MG63 (cell line): Measurements from ENCODE around the gene MINDY4. TPM values are rescaled to one million over a fixed set of nuclear protein-coding genes. Genes with fewer than 3 reads are reported as not detected.

Source experiments
- DNase-seq: peaks from one replicate; pipeline ENCODE4 v3.0.0-alpha.2; 2020
- H3K27me3 ChIP-seq: fragments of 250-450 bp; sonication (Bioruptor Pico); 2 replicates; pipeline ENCODE4 v1.5.1; 2020; ENCODE audit warnings: mild to moderate bottlenecking, moderate library complexity
- H3K36me3 ChIP-seq: fragments of 250-450 bp; sonication (Bioruptor Pico); 2 replicates; pipeline ENCODE4 v1.5.1; 2020; ENCODE audit warnings: mild to moderate bottlenecking, moderate library complexity
- H3K4me3 ChIP-seq: fragments of 250-450 bp; sonication (Bioruptor Pico); 2 replicates; pipeline ENCODE4 v1.5.1; 2020; ENCODE audit warnings: mild to moderate bottlenecking, moderate library complexity
- H3K9me3 ChIP-seq: fragments of 250-450 bp; sonication (Bioruptor Pico); 2 replicates; pipeline ENCODE4 v1.5.1; 2020; ENCODE audit warnings: mild to moderate bottlenecking, moderate library complexity
- total RNA-seq: library from RNA; depleted of rRNA; stranded (reverse); fragments of >200 nt; shearing (Covaris generic); gene quantifications from 2 replicates; pipeline ENCODE4 v1.2.3, GENCODE V29; 2014; ENCODE audit warnings: low replicate concordance

MINDY4 gene
- total RNA-seq, 1 experiment from 2014 or later: 1.7 TPM

DNA sequence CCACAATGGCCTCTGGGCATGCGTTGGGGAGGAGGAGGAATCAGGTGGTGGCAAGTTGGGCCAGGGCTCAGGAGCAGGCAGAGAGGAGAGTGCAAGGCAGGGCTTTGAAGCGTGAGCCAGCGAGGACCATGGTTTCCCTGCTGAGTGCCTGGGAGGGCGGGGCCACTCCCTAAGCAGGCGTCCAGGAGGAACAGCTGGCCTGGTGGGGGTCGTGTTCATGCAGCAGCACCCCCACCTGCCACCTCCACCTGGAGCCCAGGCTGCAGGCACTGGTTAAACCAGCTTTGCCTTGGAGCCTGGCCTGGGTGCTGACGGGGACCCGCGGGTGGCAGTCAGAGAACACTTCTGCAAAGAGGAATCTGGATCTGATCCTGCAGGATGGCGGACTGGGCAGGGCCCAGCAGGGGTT is 116.3 kb downstream of the MINDY4 start:
- Histone ChIP-seq H3K9me3 (no peaks in the 10 kb centered on the region), H3K4me3 (no peak overlapping the region), H3K36me3 (no peaks in the 10 kb centered on the region), H3K27me3 (0 out of 2 replicates have a peak, but pooled peaks cover 2% of the 10 kb centered on the region)
- DNase-seq: no peak

DNA sequence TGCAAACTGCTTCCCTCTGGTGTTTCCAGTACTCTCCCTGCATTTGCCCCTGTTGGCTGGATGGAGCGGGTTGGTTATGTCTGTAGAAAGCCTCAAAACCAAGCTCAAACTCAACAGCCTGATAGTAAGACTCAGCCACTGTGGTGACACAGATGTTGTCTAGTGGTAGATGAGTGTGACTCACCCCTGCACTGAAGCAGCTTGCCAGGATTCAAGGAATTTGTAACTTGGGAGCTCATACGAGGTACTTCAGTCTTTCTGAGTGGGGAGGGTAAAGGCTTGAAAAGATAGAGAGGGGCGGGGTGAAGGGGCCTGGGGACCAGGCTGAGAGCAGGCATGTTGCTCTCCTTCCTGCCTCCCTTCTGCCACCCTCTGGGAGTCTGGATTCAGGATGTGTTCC is 117.5 kb downstream of the MINDY4 start:
- H3K27me3 ChIP-seq: 0 out of 2 replicates have a peak, but pooled peaks cover 2% of the 10 kb centered on the region
- peak; percentile 74 for DNase-seq
- no peaks in the 10 kb centered on the region for H3K36me3 ChIP-seq
- H3K4me3 ChIP-seq: no peak overlapping the region
- H3K9me3 ChIP-seq: no peaks in the 10 kb centered on the region

DNA sequence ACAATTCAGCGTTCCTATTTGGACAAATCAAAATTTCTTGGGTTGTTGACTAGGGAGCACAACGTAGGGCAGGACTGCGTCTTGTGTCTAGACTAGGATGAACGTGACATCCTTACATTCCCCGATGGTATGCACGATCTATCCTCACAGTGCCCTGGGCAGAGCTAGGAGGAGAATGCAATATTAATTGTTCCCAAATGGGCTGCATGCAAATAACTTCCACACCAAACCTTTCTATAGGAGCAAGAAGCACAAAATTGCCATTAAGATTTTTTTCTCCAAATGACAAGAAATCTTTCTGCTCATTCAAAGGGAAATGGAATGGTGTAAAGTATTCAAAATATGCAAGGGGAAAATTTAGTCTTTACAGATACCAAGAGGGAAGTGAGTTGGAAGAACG is 119.0 kb downstream of the MINDY4 start:
- Histone ChIP-seq H3K27me3 (0 out of 2 replicates have a peak, but pooled peaks cover 2% of the 10 kb centered on the region), H3K9me3 (no peaks in the 10 kb centered on the region), H3K36me3 (no peaks in the 10 kb centered on the region), H3K4me3 (no peak overlapping the region)
- no peak for DNase-seq

DNA sequence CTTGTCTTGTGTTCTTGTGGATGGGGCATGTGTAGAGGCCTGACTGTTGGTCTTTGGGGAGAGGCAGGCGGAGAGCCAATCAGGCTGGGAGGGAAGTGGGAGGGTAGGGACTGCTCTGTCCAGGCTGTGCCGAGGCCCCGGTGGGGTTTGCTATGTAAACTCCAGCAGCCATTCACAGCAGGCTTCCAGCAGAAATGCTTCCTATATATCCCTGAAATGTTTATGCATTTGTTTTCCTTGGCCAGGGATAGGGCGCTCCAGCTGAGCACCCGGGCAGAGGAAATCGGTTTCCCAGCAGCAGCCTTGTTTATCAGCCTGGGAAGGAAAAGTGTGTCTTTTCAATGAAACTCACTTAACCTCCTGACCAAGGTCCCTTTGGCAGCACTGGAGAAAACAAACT is 122.1 kb downstream of the MINDY4 start:
- Histone ChIP-seq H3K36me3 (no peaks in the 10 kb centered on the region), H3K9me3 (no peaks in the 10 kb centered on the region), H3K27me3 (0 out of 2 replicates have a peak, but pooled peaks cover 2% of the 10 kb centered on the region), H3K4me3 (no peak overlapping the region)
- DNase-seq: peak; percentile 58

DNA sequence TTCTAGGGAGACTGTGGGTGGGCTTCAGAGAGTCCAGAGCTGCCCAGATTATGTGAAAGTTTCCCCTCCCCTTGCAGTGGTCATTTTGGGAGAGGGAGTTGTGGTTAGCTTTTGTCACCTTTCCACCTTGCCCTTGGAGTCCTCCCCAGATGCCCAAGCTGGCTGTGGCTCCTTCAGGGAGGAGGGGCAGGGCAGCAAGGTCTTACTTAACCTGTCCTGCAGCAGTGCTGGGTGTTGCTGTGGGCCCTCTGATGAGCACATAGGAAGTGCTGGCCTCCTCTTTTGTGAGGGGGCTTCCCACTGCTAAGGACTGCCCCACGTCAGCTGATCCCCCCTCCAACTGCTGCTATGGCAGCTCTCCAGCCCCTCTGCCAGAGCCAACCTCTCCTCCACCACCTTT is 122.8 kb downstream of the MINDY4 start:
- no peaks in the 10 kb centered on the region for H3K36me3 ChIP-seq
- no peaks in the 10 kb centered on the region for H3K9me3 ChIP-seq
- H3K4me3 ChIP-seq: no peak overlapping the region
- 0 out of 2 replicates have a peak, but pooled peaks cover 2% of the 10 kb centered on the region for H3K27me3 ChIP-seq
- no peak for DNase-seq

DNA sequence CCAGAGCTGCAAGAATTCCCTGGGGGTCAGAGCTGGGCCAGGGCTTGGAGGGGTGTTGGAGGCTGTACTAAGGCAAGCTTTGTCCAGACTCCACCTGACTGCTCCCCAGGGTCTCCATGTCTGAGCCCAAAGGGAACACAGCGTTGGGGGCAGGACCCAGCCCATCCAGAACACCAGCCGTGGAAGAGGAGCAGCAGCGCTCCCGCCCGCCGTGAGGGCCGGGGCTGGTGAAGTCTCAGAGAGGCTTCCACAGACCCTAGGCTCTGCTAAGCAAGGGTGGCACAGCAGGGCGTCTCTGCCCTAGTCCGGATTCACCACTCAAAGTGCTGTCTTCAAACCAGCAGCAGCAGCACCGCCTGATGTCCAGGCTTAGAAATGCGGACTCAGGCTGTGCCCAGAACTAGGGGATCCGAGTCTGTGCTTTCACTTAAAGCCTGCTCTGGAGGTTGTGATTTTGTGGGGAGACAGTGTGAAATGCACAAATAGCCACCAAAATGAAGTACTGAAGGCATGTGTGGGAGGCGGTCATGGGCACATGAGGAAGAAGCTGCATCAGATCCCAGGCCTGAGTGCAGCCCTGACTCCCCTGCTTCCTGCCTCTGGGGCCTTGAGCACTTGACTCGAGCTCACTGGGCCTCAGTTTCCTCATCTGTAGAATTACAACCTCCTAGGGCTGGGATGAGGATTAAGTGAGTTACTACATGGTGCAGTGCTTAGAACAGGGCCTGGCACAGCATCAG is 123.8 kb downstream of the MINDY4 start:
- no peak for DNase-seq
- Histone ChIP-seq H3K27me3 (no peaks in the 10 kb centered on the region), H3K4me3 (no peak overlapping the region), H3K9me3 (no peaks in the 10 kb centered on the region), H3K36me3 (no peaks in the 10 kb centered on the region)

DNA sequence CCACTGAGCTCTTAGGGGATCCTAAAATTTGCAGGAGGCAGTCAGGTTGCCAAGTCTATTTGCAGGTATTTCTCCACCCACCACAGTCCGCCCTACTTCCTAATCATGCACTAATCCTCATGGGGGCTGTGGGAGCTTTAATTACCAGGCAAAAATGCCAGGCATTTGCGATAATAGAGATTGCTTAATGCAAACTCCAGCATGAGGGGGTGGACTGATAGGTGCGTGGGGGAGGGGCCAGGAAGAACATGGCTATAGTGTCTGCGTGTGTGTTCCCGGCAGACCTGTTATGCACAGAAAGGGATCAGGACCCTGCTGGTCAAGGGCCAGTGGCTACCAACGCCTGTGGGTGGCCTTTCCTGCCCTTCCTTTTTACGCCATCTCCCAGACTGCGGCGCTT is 124.8 kb downstream of the MINDY4 start:
- no peak for DNase-seq
- no peaks in the 10 kb centered on the region for H3K36me3 ChIP-seq

DNA sequence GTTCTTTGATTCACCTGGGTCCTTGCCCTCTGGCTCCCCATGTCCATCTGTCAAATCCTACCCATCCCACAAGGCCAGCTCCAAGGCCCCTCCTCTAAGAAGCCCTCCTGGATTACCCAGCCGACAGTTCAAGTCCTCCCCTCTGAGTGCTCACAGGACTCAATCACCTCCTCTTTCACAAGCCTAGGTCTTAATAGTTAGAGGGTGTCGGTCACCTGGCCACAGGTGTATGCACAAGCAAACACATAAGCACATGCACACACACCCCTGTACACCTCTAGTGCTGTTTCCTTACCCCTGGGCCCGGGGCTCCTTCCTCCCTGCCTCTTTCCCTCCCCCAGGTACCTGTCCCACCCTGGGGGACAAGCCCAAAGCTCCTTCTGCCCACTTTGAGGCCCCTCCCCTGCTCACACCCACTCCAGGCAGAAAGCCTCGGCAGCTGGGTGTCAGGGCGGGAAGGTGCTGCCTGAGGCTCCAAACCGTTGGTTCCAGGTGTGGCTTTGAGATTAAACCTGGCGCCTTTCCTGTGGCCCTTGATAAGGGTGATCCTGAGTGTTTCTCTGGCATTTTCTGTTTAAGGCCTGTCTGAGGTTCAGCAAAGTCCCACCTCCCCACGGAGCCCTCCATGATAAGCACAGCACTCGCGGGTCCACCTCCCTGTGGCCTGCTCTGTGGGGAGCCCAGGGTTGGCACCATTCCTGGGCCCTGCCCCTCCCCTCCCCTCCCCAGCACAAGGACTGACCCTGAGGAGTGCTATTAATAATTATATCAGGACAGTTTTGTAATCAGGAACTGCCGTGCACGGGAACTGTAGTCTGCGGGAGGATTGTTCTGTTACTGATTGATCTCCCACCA is 125.8 kb downstream of the MINDY4 start:
- Histone ChIP-seq H3K4me3 (no peak overlapping the region), H3K9me3 (no peaks in the 10 kb centered on the region), H3K36me3 (no peaks in the 10 kb centered on the region), H3K27me3 (no peaks in the 10 kb centered on the region)
- DNase-seq: no peak

More for the DNA sequence above, 124.8 kb downstream of the MINDY4 start:
- Histone ChIP-seq H3K27me3 (no peaks in the 10 kb centered on the region), H3K9me3 (no peaks in the 10 kb centered on the region), H3K4me3 (no peak overlapping the region)

DNA sequence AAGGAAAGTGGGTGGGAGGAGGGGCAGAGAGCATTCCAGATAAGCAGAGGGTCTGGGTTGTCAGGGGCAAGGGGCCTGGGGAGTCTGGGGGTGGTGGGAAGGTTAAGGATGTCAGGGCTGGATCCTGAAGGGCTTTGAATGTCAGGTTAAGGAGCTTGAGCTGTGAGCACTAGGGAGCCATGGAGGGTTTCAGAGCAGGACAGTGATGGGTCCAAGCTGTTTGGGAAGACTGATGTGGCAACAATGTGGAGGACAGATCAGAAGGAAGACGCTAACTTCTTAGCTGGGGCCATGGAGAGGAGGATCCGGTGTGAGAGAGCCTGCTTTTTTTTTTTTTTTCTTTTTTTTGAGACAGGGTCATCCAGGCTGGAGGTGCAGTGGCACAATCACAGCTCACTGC is 126.6 kb downstream of the MINDY4 start:
- Histone ChIP-seq H3K4me3 (no peak overlapping the region), H3K9me3 (no peaks in the 10 kb centered on the region), H3K36me3 (no peaks in the 10 kb centered on the region), H3K27me3 (no peaks in the 10 kb centered on the region)
- no peak for DNase-seq

DNA sequence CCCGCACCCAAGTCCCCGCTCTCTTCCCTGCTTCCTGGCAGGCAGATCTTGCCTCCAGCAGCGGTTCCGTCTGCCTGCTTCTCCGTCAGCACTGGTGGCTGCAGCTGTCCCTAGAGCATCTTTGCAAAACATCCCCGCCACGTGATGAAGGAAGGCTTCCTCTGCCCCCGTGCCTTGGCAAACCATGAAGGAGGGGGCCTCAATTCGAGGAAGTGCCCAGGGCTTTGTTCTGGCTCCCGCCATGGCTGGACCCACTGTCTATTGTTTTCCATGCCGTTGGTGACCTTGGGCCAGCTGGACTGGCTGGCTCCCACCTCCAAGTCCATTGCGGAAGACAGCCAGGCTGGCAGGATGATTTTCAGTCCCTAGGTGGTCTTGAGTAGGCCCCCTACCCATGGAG is 127.2 kb downstream of the MINDY4 start:
- no peaks in the 10 kb centered on the region for H3K27me3 ChIP-seq
- no peak overlapping the region for H3K4me3 ChIP-seq
- H3K36me3 ChIP-seq: no peaks in the 10 kb centered on the region
- H3K9me3 ChIP-seq: no peaks in the 10 kb centered on the region
- no peak for DNase-seq

DNA sequence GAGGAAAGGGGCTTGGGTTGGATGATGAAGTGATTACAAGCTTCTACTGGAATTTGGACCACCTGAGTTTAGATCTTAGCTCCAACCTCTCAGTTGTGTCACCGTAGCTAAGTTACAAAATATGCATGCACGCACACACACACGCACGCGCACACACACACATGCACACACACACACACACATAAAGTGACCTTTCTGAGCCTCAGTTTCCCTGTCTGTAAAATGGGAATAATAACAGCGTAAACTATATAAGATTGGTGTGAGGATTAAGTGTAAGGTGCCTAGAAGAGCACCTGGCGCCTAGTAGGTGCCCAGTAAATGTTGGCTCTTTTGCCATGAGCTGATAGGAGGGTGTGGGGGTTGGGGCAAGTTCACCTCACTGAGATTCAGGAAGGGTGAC is 127.8 kb downstream of the MINDY4 start:
- DNase-seq: no peak
- Histone ChIP-seq H3K27me3 (no peaks in the 10 kb centered on the region), H3K9me3 (no peaks in the 10 kb centered on the region), H3K36me3 (no peaks in the 10 kb centered on the region), H3K4me3 (no peak overlapping the region)

DNA sequence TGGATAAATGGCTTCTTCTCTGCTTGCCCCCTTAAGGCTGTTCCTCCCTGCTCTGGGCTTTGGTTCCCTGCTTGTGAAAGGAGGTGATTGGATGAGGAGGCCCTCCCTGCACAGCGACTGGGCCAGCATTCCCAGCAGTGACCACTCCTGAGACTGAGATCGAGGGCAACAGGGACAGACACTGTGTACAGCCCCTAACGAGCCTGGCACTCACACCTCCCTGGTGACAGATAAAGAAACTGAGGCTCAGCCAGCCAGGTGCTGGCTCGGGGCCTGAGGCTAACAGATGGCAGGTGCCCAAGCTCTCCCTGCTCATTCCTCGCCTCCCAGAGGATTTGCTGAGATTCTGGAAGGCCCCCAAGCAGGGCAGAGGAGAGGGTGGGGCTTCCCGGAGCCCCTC is 128.4 kb downstream of the MINDY4 start:
- Histone ChIP-seq H3K27me3 (no peaks in the 10 kb centered on the region), H3K9me3 (no peaks in the 10 kb centered on the region), H3K36me3 (no peaks in the 10 kb centered on the region), H3K4me3 (no peak overlapping the region)
- DNase-seq: no peak

DNA sequence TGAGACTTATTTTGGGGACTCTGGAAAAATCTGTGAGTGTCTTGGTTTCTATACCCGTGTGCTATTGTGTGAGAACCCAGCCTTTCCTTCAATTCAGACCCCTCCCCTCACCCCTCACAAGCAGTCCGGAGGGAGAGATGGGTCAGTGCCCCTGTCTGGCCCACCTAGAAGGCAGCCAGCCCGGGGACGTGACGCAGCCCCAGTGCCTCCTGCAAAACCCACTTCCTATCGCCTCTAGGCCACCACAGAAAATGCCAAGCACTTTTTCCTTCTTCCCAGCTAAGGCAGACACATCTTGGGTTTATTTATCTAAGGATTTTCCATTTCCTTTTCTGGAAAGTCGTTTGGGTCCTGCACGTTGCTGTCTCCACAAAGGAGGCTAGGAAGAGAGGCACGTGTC is 128.8 kb downstream of the MINDY4 start:
- Histone ChIP-seq H3K27me3 (no peaks in the 10 kb centered on the region), H3K36me3 (no peaks in the 10 kb centered on the region), H3K9me3 (no peaks in the 10 kb centered on the region), H3K4me3 (no peak overlapping the region)
- no peak for DNase-seq

DNA sequence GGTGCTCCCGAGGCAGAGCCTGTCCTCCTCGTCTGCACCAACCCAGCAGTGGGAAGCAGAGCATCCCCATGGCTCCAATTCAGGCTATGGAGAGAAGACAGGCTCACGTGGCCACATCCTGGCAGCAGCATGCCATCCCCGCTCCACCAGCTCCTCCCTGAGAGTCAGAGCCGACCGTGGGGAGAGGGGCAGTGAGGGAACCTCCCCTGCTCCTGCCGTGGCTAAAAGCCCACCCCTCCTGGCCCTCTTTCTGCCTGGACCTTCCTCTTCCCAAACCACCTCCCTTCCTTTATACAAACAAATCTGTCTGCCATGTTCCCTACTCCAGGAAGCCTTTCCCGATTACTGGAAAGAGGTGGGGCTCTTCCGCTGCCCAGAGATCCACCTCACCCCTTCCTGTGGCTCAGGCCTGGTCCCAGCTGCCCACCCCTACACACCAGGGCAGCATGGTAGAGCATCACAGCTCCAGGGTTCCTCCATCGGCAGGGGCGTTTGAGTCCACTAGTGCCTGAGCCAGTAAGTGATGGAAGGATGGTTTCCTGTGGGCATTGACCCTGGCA is 129.7 kb downstream of the MINDY4 start:
- H3K4me3 ChIP-seq: no peak overlapping the region
- no peak for DNase-seq
- H3K36me3 ChIP-seq: no peaks in the 10 kb centered on the region
- H3K9me3 ChIP-seq: no peaks in the 10 kb centered on the region
- no peaks in the 10 kb centered on the region for H3K27me3 ChIP-seq

DNA sequence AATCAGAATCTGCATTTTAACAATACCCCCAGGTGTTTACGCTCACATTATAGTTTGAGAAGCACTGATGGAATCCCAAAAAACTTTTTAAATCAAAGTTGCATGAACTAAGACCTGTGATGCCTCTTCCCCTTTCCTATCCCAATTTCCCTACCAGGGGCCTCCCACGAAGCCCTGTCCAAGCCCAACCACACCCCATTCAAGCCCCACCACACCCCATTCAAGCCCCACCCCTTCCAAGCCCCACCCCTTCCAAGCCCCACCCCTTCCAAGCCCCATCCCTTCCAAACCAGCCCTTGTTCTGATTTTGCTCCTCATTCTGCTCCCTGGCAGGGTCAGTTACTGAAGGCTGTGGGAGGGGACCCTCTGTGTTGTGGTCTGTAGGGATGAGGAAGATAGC is 130.6 kb downstream of the MINDY4 start:
- no peaks in the 10 kb centered on the region for H3K27me3 ChIP-seq
- H3K4me3 ChIP-seq: no peak overlapping the region
- H3K9me3 ChIP-seq: no peaks in the 10 kb centered on the region
- H3K36me3 ChIP-seq: no peaks in the 10 kb centered on the region
- DNase-seq: no peak

DNA sequence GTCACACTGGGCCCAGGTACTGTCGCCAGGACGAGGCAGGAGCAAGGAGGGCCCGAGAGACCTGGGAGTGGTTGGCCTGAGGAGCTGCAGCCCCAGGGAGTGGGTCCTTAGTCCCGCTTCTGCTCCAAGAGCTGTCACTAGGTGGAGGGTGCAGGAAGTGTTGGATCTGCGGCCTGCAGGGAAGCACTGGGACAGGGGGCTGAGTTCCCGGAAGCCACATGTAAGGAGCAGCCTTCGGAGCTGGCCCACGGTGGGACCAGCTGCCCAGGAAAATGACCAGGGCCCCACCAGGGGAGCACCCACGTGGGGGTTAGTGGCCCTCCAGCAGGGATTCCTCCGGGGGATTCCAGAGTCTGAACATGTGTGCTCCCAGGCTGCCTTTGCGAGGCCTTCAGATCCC is 131.2 kb downstream of the MINDY4 start:
- Histone ChIP-seq H3K4me3 (no peak overlapping the region), H3K36me3 (no peaks in the 10 kb centered on the region), H3K27me3 (no peaks in the 10 kb centered on the region), H3K9me3 (no peaks in the 10 kb centered on the region)
- DNase-seq: no peak

DNA sequence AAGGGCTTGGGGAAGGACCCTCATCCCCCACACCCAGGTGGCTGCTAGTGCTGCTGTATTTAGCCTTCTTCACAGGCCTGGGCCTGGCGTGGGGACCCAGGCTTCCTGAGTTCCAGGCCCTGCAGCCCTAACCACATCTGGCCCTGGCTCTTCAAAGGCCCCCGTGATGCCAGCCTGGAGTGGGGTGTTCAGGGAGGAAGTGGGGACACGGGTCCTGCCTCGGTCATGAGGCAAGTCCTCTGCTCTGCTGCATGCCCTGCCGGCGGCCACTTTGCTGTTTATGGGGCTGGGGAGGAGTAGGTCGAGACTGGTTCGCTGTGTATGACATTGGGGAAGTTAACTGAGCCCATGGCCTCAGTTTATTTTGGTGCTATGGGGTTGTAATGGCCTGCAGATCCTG is 131.9 kb downstream of the MINDY4 start:
- H3K9me3 ChIP-seq: no peaks in the 10 kb centered on the region
- no peaks in the 10 kb centered on the region for H3K36me3 ChIP-seq
- no peak overlapping the region for H3K4me3 ChIP-seq
- no peaks in the 10 kb centered on the region for H3K27me3 ChIP-seq
- no peak for DNase-seq
